ENCODE data around the gene MFSD2B.

The MFSD2B gene

DNA sequence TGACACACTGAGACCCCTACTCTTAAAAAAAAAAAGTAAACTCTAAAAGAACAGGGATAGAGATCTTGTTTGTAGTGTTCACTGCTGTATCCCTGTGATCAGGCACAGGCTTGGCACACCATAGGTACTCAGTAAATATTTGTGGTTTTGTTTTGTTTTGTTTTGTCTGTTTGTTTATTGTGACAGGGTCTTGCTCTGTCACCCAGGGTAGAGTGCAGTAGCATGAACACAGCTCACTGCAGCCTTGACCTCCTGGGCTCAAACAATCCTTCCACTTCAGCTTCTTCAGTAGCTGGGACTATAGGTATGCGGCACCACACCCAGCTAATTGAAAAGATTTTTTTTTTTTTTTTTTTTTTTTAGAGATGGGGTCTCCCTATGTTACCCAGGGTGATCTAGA lies 43.1 kb downstream of the MFSD2B start:
- DNase-seq = no peak

DNA sequence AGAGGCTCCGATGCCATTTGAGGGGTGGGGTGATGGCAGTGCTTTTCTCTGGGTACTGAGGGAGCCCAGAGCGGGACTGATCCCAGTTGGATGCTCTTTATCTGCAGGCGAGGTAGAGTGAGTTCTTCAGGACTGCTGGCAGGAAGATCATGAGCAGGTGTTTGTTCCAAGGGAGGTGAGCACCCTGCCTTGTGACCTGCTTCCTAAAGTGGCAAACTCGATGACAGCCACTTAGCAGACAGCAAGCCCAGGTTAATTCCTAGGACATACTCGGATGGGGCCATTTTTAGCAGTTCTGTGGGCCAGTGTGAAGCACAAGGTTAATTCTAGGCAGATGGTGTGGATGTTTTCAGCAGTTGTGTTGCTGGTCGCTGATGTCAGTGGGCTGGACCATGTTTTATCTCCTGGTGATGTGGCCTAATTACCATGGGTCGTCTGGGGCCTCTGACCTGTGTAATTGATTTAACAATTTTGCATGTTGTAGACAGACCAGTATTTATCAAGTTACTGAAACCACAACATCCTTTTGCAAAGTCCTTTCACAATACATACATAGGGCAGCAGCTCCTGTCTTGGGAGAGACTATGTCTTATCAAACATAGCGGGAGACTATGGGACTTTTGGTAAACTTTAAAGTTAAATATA lies 44.6 kb downstream of the MFSD2B start:
- no peak for DNase-seq

DNA sequence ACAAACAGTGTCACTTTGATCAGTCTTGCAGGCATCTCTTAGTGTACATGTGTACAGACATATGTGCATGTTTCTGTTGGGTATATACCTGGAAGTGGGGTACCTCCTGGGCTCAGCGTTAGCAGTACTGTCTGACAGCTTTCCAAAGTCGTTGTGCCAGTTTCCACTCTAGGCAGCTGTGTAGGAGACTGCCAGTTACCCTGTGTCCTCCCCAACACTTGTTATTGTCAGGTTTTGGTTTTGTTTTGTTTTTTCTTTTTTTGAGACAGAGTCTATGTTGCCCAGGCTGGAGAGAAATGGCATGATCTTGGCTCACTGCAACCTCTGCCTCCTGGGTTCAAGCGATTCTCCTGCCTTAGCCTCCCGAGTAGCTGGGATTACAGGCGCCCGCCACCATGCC lies 45.9 kb downstream of the MFSD2B start:
- no peak for DNase-seq

DNA sequence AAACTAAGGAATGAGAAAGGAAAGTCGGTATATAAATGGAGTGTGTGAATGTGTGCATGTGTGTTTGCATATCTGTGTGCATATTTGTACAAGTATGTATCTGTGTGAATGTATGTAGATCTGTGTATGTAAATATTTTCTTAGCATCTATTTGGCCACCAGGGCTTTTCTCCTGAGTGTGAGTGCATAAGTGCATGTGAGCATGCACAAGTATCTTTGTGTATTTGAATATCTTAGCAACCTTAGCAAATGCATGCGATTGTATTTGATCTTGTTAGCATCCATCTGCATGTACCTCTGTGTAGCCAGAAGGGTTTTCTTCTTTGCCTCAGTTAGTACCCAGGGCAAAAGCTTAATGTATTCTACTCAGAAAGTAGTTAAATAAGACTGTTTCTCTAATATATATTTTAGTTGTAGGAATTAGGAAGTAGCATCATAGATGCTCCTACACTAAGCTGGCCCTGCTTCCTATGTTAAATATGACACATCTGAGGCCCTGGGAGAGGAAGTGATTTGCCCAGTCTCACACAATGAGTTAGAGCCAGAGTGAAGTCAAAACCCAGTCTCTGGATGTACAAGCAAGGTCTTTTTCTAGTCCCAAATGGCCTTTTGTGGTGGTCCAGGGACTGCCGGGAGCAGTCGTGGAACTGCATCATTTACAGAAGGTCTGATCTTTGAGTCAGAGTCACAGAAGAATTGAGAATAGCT lies 48.8 kb downstream of the MFSD2B start:
- DNase-seq = no peak

DNA sequence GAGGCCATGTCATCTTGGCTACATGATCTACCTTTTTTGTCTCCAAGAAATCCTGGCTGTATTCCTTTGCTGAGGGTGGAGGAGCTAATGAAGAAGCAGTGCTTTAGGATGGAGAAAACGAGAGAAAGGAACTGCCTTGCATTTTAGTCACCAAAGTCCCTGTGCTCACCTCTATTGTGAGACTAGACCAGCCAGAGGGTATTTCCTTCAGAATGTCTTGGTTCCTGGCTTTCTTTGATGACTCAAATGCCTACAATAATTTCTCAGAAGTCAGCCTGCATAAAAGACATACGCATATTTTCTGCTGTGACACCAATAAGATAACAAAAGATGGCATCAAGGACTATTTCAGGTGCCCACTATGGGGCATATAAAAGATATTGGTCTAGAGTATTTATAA lies 55.5 kb downstream of the MFSD2B start:
- no peak for DNase-seq

DNA sequence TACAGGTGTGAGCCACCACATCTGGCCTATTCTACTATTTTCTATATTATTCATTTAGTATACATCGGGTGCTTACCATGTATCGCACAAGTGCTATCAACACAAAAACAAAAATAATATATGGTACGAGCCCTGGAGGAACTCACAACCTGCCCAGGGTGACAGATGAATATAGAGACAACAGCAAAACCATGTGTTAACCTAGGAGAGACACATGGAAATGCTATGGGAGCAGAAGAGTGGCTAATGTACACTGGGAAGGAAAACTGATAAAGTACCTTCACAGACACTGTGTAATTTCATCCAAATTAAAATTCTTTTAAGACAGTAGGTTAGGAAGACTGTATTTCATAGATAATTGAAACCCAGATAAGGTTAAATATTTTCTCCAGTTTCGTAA lies 62.4 kb downstream of the MFSD2B start:
- DNase-seq = no peak

DNA sequence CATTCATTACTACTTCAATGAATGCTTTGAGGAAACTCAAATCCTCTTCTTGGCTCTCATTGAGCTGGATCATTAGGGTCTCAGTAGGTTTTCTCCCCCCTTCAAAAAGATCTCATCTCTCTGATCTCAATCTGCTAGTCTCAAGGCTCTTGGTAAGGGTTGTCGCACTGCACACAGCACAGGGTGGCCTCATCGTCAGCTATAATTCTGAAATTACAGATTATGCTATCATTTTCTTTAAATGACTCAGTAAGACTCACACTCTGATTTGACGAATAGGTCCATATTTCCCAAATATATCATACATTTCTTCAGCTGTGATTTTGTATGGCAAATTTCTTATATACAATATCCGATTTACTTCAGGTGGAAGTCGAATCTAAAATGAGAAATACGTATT lies 63.9 kb downstream of the MFSD2B start:
- no peak for DNase-seq

DNA sequence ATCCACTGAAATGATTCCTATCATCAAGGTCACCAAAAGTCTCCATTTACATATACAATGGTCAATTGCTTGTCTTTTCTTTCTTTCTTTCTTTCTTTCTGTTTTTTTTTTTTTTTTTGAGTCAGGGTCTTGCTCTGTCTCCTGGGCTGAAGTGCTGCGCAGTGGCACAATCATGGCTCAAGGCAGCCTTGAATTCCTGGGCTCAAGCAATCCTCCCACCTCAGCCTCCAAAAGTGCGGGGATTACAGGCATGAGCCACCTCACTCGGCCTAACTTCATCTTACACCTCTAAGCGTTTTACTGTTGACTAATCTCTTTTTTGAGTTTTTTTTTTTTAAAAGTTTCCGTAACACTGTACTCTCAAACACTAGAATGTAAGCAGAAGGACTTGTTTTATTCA lies 65.4 kb downstream of the MFSD2B start:
- DNase-seq = no peak

All from activated CD8-positive, alpha-beta memory T cell treated with anti-CD3 and anti-CD28 coated beads for 24 hours (primary cell).